ENCODE results near the gene KAZN.

Gene KAZN

DNA sequence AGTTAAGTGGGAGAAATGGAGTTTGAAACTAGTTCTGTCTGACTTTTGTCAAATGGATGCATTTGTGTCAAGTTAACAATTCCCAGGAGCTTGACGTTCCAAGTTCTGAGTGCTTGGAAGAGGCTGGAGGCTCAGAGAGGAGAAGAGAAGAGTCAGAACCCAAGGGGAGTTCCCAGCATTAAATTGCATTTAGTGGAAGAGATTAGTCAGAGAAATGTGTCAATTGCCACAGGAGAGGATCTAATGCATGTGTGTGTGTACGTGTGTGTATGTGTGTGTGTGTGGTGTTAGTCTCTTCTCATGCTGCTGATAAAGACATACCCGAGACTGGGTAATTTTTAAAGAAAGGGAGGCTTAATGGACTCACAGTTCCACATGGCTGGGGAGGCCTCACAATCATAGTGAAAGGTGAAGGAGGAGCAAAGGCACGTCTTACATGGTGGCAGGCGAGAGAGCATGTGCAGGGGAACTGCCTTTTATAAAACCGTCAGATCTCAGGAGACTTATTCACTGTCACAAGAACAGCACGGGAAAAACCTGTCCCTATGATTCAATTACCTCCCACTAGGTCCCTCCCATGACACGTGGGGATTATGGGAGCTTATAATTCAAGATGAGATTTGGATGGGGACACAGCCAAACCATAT lies 453.5 kb downstream of the KAZN start:
- TF ChIP-seq, protein P1, sequence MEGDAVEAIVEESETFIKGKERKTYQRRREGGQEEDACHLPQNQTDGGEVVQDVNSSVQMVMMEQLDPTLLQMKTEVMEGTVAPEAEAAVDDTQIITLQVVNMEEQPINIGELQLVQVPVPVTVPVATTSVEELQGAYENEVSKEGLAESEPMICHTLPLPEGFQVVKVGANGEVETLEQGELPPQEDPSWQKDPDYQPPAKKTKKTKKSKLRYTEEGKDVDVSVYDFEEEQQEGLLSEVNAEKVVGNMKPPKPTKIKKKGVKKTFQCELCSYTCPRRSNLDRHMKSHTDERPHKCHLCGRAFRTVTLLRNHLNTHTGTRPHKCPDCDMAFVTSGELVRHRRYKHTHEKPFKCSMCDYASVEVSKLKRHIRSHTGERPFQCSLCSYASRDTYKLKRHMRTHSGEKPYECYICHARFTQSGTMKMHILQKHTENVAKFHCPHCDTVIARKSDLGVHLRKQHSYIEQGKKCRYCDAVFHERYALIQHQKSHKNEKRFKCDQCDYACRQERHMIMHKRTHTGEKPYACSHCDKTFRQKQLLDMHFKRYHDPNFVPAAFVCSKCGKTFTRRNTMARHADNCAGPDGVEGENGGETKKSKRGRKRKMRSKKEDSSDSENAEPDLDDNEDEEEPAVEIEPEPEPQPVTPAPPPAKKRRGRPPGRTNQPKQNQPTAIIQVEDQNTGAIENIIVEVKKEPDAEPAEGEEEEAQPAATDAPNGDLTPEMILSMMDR (IDR thresholded peaks at IDR 0.05; ENCODE audit: low read depth, low read length), result no peak
- no peak overlapping the region for H3K4me3 ChIP-seq (ENCODE audit: low read depth, low read length)

DNA sequence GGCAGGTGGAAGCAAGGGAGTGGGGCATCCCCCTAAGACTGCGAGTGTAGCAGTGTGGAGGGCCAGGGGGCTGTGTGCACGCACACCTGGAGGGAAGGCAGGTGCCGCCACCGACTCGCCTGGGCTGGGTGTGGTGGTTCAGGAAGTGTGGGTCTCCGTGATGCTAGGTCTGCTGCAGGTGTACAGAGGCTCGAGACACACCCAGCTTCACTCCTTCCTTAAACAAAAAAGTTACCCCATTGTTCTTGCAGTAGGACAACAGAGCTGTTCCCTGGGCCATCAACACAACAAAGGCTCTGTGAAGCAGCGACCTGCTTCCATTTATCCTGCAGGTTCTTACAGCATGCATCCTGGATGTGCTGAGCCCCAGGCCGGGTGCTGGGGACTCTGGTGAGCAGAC lies 454.7 kb downstream of the KAZN start:
- TF ChIP-seq, protein P1 (IDR thresholded peaks at IDR 0.05; ENCODE audit: low read depth, low read length), result no peak
- H3K4me3 ChIP-seq (ENCODE audit: low read depth, low read length), result no peak overlapping the region

DNA sequence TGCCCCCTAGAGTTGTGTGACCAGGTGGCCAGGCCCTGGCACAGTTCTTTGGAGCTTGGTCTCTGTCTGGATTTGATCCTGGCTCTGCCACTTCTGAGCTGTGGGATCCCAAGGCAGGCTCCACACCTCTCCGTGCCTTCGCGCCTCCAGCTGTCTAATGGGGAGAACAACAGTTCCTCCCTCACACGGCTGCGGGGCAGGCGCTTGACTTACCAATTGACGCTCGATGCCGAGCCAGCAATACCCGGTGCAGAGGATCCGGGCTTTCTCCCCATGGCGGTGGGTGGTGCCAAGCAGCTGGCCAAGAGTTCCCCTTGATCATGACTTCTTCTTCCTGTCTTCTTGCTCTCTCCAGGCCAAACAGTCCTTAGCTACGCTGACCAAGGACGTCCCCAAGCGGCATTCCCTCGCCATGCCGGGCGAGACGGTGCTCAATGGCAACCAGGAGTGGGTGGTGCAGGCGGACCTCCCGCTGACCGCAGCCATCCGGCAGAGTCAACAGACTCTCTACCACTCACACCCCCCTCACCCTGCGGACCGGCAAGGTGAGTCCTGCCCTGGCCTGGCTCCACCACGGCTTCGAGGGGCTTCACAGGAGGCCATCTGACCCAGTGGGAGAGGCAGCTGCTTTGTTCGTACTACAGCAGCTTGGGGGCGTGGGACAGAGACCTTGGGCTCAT lies 457.4 kb downstream of the KAZN start:
- TF ChIP-seq, protein P1 (IDR thresholded peaks at IDR 0.05; ENCODE audit: low read depth, low read length), result no peak
- H3K4me3 ChIP-seq (ENCODE audit: low read depth, low read length), result no peak overlapping the region

DNA sequence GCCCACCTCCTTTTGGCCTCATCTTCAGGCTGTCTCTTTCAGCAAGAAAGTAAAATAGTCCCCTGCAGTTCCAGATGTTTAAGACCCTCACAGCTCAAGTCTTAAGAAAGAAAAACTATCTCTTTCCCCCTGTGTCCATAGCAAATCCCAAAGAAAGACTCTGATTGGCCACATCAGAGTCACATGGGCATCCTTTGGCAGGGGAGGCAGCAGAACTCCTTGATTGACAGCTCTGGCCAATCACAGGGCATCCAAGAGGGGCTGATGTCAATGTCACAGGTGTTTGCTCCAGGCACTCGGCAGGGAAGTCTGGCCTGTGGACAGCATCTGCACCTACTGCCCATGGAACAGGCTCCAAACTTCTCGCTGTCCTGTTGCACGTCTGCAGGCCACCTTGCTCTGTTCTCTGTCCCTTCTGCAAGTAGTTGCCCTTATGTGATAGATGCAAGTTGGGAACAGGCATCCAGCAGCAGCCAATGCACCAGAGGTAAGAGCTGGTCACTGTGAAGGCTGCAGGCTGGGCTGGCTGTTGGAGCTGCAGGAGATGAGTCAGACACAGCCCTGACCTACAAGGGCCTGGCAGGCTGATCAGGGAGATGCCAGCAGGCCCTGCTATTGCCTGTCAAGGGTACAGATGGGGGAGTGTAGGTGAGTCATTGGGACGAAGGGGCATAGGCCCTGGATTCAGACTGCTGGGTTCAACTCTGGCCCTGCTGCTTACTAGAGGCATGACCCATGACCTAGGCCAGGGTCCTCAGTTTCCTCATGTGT lies 458.2 kb downstream of the KAZN start:
- no peak overlapping the region for H3K4me3 ChIP-seq (ENCODE audit: low read depth, low read length)
- TF ChIP-seq, protein P1 (IDR thresholded peaks at IDR 0.05; ENCODE audit: low read depth, low read length), result no peak

DNA sequence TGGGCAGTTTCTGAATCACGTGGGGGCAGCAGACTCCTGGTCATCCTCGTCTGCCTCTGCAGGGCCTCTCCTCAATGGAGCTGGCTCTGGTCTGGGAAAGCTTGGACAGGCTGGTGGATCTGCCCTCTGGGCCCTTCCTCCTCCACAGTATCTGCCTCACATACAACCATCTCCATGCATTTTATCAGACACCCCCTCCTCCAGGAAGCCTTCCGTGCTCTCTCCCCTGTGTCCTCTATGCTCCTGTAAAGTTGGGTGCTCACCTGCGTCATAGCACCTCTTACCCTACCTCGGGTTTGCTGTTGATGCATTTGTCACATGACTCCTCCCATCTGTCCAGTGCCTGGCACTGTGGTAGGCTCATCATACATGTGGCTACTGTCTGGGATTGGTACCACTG lies 459.3 kb downstream of the KAZN start:
- TF ChIP-seq, protein P1 (IDR thresholded peaks at IDR 0.05; ENCODE audit: low read depth, low read length), result no peak

DNA sequence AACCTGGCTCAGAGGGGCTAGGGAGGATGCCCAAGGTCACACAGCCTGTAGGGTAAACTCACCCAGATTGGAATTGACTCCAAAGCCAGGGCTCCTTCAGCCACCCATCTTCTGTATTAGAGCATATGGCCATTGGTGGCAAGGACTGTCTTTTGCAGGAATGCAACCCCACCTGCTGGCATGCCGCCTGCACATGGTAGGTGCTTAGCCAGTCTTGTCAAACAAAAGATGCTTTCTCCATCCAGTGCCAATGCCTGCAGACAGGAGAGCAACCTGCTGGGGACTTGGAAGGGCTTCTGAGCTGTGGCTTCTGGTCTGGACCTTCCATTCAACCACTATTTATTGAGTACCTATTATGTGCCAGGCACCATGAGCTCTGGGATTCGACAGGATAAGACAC lies 459.8 kb downstream of the KAZN start:
- H3K4me3 ChIP-seq (ENCODE audit: low read depth, low read length), result no peak overlapping the region

More for the DNA sequence above, 459.3 kb downstream of the KAZN start:
- no peak overlapping the region for H3K4me3 ChIP-seq (ENCODE audit: low read depth, low read length)

More for the DNA sequence above, 459.8 kb downstream of the KAZN start:
- TF ChIP-seq, protein P1 (IDR thresholded peaks at IDR 0.05; ENCODE audit: low read depth, low read length), result no peak
